KBM-7 (cell line): ENCODE measurements around the gene BSG.

Experiments
- DNase-seq: peaks from one replicate; pipeline ENCODE4 v3.0.0-alpha.2; 2015
- in situ Hi-C: fragments of 300-500 bp; cut with MboI; formaldehyde crosslinking; loops from 2 replicates; pipeline ENCODE4 v1.14.3; 2020; ENCODE audit warnings: low sequenced_read_pairs, low pct_unique_long_range_greater_than_20kb, mixed read lengths

Gene BSG

DNA sequence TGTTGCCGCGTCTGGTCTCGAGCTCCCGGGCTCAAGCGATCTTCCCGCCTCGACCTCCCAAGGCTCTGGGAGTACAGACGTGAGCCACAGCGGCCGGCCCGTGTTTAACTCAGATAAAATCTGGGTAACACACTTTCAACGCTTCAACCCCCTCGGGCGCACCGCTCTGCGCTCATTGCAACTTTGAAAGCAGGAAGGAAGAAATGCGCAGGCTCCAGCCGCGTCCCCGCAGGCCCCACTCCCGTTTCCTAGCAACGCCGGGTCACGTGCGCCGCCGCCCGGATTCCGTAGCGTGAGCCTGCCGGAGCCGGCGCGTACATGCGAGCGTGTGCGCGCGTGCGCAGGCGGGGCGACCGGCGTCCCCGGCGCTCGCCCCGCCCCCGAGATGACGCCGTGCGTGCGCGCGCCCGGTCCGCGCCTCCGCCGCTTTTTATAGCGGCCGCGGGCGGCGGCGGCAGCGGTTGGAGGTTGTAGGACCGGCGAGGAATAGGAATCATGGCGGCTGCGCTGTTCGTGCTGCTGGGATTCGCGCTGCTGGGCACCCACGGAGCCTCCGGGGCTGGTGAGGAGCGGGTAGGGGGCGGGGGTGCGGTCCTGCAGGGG lies at the start of gene BSG:
TSS of gene BSG (plus strand) at position 457 of the 603 bp plus-strand sequence. CDS start at position 496, 39 bp downstream.
- peak; percentile 98 for DNase-seq
- in situ Hi-C loops: no loop called here

DNA sequence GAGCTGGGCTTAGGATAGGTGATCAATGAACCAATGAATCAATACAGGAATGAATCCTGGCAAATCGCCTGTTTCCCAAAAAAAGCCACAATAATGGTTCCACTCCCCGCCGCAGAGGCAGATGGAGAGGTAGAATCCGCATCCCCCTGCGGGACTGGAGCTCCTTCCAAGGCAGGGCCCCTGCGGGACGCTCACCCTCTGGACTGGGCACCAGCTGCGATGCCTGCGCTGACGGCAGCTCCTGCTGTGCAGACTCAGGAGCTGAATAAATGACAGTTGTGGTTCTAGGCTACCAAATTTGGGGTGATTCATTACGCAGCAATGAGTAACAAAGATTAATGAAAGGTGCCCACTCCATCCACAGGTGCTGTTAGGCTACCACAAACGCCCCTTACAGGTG lies 49.7 kb upstream of the BSG start:
- no peak for DNase-seq
- in situ Hi-C loops: no loop called here

DNA sequence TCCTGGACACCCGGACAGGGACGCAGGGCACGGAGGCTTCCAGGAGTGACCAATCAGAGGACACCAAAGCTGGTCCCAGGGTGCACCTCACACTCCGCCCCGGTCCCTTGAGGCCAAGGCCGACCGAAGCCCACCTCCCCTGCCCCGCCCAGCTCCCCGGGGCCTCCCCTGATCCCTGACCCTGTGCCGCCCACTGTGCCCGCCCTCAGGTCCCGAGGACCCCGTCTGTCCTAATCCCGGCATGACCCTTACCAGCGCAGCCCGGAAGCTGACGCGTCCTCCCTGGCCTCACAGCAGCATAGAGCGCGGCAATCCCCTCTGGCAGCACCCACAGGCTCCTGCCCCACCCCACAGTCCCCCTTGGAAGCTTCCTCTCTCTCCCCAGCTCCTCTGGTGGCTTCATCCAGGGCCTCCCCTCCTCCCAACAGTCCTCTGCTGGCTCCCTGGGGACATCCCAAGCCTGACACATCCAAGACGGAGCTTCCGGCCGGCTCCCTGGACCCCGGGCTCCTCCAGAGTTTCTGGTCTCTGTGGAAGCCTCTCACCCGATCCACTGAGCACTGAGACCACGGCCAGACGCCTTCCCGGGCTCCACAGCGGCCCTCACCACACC lies 48.2 kb upstream of the BSG start:
- DNase-seq: no peak
- in situ Hi-C loops: no loop called here

DNA sequence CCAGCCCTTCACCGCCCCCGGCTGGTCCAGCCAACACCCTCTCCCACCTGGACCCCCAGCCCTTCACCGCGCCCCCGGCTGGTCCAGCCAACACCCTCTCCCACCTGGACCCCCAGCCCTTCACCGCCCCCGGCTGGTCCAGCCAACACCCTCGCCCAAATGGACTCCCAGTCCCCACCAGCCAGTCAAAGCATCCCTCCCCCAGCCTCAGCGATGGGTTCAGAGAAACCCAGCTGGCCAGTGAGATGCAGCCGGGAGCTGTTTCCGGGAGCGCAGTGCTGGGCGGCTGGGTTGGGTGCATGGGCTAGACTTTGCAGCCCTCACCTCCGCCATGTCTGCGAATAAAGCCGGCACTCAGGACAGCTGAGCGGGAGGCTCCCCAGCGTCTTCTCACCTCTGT lies 47.4 kb upstream of the BSG start:
- DNase-seq: no peak
- in situ Hi-C loops: no loop called here

DNA sequence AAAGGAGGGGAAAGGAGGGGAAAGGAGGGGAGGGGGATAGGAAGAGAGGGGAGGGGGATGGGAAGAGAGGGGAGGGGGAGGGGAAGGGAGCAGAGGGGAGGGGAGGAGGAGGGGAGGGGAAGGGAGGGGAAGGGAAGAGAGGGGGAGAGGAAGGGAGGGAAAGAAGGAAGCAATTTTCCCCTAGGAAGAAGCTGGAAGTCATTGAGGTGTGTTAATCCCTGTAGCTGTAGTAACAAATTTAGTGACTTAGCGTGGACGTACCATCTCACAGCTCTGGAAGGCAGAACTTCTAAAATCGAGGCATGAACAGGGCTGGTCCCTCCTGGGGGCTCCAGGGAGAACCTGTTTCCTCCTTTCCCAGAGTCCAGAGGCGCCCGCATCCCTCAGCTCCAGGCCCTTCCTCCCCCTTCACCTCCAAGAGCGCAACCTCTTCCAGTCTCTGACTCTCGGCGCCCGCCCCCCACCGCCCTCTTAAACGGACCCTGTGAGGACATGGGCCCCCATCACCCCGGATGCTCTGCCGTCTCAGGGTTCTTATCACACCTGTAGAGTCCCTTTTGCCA lies 46.5 kb upstream of the BSG start:
- in situ Hi-C loops: no loop called here
- no peak for DNase-seq

DNA sequence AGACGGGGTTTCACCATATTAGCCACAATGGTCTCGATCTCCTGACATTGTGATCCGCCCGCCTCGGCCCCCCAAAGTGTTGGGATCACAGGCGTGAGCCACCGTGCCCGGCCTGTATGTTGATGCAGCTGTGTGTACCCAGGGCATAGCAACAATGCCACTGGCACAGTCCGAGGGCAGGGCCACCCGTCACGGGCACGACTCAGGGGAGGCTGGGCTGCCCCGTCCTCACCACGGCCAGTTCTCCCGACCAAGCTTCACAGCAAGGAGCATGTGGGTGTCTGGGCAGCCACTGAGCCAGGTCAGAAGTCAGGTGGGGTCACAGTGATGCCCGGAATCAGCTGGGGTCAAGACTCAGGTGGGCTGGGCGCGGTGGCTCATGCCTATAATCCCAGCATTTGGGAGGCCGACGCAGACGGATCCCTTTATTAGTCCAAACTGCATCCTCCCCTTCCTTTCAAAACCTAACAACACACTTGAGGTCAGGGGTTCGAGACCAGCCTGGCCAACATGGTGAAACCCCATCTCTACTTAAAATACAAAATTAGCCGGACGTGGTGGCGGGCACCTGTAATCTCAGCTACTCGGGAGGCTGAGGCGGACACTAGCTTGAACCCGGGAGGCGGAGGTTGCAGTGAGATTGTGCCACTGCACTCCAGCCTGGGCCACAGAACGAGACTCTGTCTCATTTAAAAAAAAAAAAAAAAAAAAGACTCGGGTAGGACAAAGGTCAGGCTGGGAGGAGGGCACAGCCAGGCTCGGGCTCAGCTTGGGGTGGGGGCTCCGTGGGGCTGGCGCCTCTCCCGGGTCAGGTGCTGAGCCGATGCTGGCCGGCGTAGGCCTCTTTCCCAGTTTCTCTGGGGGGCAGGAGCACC lies 42.0 kb upstream of the BSG start:
- no peak for DNase-seq
- in situ Hi-C loops: no loop called here

DNA sequence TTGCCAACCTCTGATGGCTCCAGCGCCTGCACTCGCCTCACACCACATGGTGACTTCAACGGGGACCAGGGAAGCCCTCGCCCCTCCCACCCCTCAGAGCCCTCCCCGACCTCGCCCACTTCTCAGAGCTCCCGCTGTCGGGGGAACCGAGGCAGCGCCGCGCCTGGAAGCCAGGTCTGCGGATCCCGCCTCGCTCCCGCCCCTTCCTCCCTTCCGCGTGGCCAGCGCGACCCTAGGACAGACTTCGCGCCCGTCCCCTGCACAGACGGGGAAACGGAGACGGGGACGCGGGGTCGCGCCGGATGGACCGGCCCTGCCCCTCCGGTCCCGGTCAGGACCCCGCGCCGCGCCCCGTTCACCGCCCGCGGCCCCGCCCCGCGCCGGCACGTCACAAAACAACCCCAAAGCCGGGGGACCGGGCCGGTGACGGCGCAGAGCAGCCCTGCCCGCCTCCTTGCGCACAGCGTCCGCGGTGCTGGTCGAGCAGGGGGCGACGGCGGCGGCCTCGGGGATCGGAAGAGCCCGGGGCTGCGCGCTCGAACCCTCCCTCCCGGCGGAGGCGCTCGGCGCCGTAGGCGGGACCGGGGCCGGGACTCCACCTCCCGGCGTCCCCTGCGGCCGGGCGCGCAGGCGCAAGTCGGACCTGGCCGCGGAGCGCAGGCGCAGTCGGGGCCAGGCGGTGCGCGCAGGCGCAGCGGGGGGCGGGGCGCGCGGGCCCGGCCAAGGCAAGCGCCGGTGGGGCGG lies 41.2 kb upstream of the BSG start:
- in situ Hi-C loops: no loop called here
- DNase-seq: peak; percentile 78

DNA sequence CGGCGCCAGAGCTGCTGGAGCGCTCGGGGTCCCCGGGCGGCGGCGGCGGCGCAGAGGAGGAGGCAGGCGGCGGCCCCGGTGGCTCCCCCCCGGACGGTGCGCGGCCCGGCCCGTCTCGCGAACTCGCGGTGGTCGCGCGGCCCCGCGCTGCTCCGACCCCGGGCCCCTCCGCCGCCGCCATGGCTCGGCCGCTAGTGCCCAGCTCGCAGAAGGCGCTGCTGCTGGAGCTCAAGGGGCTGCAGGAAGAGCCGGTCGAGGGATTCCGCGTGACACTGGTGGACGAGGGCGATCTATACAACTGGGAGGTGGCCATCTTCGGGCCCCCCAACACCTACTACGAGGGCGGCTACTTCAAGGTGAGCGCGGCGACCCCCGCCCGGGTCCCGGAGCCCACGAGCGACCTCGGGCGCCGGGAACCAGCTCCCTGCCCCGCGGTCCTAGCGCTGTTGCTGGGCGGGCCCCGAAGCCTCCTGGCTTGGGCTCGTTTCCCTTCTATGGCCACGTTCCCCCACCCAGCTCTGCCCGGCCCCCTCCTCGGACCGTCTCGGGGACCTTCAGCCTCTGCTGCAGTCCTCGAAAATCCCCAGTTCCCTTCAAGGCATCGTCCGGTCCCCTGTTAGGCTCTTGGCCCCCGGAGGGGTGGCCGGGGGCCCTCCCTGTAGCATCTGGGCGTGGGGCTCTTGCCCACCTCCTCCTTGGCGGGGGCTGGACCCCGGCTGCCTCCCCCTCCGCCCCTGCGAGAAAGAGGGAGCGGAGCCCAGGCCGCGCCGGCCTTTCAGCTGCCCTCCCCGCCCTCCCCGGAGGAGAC lies 40.4 kb upstream of the BSG start, which contains the start of gene CDC34:
TSS of gene CDC34 (plus strand) at position 8 of the 808 bp plus-strand sequence. CDS start at position 180, 172 bp downstream.
- DNase-seq: no peak
- in situ Hi-C loops: no loop called here

DNA sequence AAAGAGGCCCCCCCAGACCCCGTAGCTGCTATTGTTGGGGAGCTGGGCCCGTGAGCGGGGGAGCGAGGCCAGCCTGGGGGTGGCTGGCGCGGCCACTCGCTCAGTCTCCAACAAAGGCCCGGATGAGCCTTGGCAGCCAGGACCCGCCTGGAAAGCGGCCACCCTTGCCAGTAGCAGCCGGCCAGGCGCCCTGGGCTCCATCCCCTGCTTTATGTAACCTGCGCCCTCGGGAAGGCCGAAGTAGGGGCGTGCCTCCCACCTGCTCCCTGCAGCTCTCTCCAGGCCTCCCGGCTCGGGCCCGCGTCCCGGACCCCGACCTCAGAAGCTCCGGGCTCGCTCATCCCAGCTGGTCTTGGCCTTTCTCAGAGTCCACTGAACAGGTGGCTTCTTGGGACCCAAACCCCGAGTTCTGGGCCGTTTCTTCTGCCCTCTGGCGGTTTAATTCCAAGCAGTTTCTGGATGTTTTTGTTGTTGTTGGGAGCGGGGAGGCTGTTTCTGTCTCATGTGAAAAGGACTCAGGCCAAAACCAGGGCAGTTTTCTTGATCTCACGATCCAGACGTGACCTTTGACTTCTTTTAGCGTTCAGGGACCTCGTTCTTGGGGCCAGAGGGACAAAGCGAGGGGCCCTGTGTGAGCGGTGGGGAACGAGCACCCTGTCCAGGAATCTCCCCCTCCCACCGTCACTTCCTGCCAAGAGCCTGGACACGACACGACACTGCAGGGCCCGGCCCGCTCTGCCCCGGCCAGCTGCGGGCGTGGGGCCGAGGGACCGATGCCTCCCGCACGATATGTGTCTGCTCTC lies 39.6 kb upstream of the BSG start:
- peak; percentile 73 for DNase-seq

DNA sequence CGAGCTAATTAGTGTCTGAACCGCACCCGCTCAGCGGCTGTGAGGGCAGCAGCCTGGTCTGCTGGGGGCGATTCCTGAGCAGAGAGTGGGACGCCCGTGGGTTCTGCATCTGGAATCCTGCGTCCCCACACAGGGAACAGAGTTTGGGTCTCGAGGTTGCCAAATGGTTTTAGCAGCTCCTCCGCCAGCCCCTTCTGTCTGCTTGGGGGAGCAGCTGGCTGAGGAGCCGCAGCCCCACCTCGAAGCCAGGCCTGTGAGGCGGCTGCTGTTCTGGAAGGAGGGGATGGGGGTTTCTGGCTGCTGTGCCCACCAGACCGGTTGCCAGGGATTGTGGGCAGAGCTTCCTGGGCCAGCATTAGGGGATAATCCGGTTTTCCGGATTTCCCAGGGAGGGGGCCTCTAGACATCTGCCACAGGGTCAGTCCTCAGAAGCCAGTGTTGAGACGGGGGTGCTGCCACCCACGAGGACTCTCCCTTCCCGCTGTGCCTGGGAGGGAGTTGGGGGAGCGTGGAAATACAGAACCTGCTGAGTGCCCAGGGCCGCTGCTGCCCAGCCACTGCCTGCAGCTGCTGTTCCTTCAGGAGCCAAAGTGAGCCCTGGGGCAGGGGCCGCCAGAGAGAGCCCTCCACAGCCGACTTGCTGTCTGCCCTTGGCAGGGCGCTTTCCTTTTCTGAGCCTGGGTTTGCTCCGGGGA lies 38.9 kb upstream of the BSG start:
- no peak for DNase-seq
- in situ Hi-C loops: no loop called here

More for the DNA sequence above, 39.6 kb upstream of the BSG start:
- in situ Hi-C loops: no loop called here

DNA sequence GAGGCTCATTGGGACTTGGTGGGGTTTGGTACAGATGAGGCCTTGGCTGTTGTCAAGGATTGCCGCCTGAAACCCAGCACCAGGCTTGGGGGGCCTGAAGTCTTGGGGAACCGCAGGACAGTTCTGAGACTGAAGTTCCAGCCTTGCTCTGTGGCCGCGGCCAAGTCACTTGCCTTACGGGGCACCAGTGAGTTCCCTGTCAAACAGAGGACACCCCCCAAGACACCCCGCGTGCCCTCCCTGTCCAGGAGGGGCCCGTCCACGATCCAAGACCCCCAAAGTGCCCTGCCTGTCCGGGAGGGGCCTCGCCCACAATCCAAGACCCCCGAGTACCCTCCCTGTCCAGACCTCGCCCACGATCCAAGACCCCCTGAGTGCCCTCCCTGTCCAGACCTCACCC lies 38.3 kb upstream of the BSG start:
- in situ Hi-C loops: no loop called here
- DNase-seq: no peak

DNA sequence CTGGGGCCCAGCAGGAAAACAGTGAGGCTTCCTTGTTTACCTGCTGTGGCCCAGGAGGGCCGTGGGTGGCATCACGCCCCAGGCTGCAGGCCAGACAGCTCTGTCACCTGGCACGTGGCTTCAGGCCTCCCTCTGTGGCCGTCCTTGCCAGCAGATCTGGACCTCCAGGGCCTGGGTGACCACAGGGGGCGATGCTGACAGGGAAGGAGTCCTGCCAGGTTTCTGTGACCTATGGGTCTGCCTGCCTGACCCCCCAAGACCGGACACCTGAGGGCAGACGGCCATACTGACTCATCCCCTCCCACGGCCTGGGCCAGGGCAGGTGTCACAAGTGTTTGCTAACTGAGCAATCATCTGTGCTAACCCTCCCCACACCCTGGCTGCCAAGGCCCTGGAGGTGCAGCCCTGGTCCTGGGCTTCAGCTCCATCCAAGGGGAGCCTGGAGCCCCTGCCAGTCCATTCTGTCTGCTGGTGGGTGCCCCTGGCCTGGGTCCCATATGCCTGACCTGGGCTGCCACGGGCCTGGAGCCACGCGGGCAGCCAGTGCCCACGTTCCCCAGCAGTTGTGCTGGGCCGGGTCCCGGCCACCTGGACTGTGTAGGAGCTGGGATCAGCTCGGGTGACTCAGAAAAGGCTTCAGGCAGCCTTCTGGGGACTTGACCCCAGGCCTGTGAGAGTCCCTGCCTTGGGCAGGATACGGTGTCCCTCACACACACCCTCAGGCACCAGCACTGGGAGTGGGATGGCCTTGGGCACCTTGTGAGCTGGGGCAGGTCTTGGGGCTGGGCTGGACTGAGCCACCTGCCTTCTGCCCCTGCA lies 37.2 kb upstream of the BSG start:
- in situ Hi-C loops: no loop called here

DNA sequence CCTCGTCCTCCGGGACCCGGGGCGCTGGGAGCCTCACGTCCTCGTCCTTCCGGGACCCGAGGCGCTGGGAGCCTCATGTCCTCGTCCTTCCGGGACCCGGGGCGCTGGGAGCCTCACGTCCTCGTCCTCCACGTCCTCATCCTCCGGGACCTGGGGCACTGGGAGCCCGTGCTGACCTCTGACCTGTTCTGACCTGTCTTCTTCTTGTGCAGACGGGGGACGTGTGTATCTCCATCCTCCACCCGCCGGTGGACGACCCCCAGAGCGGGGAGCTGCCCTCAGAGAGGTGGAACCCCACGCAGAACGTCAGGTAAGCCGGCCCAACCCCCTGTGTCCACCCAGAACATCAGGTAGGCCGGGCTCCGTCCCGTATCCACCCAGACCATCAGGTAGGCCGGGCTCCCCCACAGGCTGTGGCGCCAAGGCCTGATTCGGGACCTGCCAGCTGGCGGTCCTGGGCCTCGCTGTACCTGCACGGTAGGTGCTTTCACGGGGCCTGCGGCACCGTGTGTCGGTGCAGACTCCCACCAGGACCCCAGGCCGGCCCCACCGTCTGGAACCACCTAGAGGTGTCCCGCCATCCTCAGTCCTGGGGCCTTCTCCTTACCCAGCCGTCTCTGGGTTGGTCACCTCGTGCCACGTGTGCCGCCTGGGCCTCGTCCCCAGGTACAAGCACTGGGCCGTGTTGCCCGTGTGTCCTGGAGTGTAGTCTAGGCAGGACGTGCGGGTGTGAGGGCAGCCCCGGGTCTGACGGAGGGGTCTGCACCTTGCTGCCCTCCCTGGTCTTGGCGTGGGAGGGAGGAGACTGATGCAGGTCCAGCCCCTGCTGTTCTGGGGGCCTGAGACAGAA lies 36.1 kb upstream of the BSG start:
- in situ Hi-C loops: no loop called here
- no peak for DNase-seq

More for the DNA sequence above, 37.2 kb upstream of the BSG start:
- no peak for DNase-seq

DNA sequence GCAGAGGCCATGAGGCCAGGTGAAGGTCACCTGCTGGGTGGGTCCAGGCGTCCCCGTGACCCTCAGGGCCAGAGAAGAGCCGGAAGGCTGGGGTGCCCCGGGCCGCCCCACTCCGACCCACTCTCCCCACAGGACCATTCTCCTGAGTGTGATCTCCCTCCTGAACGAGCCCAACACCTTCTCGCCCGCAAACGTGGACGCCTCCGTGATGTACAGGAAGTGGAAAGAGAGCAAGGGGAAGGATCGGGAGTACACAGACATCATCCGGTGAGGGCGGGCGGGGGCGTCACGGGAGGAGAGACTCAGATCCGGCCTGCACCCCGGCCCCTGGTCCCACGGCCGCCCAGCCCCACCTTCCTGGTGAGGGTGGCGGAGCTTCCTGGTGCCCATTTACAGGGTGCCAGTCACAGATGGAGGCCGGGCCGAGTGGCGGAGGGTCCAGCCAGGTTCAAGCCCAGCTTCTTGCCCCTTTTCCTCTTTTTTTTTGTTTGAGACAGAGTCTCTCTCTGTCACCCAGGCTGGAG lies 35.5 kb upstream of the BSG start:
- DNase-seq: no peak
- in situ Hi-C loops: no loop called here
